ENCODE data around the gene PTAR1.

Gene PTAR1

DNA sequence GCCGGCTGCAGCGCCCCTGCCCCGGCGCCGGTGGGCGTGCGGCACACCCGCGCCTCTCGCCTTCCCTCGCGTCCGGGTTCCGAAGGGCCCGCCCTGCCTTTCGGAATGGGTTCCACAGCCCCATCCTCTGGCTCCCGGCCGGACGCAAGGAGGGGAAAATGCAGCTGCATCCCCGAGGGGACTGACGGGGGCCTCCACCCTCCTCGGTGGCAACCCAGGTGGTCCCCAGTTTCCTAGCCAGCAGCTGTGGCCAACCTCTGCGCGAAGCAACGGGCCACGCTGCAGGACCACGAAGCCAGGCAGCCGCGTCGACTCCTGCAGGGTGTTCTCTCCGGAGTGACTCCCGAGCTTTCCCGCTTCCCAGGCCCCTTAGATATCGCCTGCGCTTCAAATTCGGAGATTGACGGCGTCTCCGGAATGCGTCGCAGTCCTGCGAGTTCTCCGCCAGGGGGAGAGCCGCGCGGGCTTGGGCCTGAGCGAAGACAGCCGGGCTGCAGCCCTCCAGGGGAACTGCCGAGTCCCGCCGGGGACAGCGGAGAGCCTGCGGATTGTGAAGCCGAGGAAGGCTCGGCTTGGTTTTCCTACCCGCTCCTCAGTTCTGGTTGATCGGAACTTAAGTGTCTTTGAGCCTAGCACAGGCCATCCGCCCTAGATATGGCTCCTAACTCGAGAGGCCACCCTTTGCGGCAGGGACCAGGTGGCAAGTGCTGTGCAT, 87.1 kb downstream of the PTAR1 start:
- peak; percentile 50 for DNase-seq

DNA sequence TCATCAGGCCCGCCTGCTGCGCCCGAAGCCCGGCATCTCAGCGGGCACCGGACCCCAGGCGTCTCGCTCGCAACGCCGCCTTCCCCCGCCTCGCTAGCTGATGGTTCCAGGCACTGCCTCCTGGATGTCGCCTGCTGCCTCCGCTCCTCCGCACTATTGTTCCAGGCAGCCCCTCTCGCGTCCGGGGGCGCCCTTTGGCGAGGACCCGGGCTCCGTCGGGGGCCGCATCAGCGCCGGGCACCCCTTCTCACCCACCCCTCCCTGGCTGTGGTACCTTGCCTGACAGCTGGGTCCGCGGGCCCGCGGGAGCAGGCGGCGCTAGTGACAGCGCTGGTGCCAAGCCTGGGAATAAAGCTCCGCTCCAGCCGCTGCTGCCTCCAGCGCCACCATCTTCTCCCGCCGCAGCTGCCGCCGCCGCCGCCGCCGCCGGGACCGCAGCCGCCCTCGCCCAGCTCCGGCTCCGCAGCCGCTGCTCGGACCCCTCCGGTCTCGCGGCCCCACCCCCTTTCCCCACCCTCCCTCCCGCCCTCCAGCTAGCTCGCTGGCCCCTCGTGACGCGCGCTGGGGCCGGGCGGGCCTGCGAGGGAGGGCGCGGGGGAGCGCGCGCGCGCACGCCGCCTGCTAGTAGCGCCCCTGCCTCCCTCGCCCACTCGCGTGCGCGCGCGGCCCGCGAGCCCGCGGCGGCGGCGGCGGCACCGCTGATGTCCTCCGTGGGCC, 87.8 kb downstream of the PTAR1 start, which contains the start of gene APBA1:
APBA1 (minus strand) TSS at position 493 of the 717 bp plus-strand sequence.
- peak; percentile 34 for DNase-seq

DNA sequence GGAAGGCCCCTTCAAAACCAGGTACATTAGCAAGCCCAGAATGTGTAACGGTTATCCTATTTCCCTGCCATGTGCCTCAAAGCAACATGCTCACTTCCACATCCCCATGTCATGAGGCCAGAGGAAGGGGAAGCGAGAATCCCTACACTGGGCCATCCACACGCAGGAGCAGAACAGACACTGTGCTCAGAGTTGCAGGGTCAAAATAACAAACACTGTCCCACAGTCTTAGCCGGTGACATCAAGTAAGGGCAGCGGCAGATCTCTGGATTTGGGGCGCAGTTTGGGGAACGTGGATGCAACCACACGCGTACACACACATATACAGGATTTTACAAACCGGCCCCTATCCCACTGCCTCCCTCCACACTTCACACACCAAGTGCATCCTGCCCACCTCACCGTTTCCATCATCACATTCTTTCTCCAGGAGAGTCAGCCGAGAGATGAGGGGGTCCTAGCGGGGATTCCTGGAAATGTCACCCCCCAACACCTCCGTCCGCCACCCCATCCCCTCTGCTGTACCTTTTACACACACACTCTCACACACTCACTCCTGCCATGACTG, 88.4 kb downstream of the PTAR1 start:
- no peak for DNase-seq

DNA sequence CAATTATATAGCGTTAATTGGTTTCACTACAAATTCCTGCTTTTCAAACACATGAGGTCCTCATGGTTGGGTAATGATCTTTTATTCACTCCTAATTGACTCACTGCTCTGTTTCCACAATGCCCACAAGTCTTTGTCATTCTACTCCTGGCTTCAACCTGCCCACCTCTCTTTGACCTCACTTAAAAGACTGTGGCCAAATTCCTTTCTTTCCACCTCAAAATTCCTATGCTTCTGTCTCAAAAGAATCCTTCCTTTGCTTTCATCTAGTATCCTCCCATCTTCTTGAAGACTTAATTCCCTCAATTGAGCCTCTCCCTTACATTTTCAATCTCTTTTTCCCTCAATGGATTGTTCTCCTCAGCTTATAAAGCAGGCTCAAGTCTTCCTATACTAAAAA, 92.5 kb downstream of the PTAR1 start:
- no peak for DNase-seq

DNA sequence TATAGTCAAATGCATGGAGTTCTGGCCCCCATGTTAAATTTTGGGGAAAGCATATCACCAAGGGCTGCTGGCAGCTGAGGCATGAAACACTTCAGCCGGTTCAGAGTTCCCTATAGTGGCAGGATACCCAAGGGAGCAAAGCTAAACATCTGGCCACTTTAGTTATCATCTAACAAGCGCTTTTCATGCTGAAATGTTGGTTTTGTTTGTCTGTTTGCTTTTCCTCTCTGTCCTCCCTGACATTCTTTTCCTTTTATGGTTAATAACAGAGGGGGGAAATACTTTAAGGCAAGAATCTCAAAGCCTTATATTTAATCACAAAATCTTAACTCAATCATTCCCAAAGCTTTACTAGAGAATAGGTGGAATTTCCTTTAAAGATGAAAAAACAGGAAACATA, 99.5 kb downstream of the PTAR1 start:
- DNase-seq: no peak

Data from central memory CD4-positive, alpha-beta T cell (primary cell).